Right lobe of liver (tissue), 4 donors: Measurements from ENCODE around the gene RAP1B.

Source experiments
- POLR2A ChIP-seq: fragments of 450-650 bp; IDR thresholded peaks from one replicate; pipeline ENCODE4 v1.6.1; 2017; ENCODE audit warnings: antibody characterized with exemption, mild to moderate bottlenecking
- TF ChIP-seq, protein P1 (sequence below), 4 donors: fragments of 200-600 bp in 3 of 4; fragments of 450-650 bp in 1 of 4; IDR thresholded peaks; one replicate each; pipeline versions ENCODE4 v1.5.1 to v1.8.0; 2016 to 2022; ENCODE audit warnings: antibody characterized with exemption in 4 of 4, mild to moderate bottlenecking in 2 of 4
- donor health status: DM: no; HTN: no; CAD: no.
- donor health status: DM: no; HTN: no; CAD: no.
- donor health status: DM: no; HTN: yes; CAD: no.

GRCh38 chr12:68631227-68631626 is 20.5 kb downstream of the RAP1B start:
- TF ChIP-seq, protein P1, sequence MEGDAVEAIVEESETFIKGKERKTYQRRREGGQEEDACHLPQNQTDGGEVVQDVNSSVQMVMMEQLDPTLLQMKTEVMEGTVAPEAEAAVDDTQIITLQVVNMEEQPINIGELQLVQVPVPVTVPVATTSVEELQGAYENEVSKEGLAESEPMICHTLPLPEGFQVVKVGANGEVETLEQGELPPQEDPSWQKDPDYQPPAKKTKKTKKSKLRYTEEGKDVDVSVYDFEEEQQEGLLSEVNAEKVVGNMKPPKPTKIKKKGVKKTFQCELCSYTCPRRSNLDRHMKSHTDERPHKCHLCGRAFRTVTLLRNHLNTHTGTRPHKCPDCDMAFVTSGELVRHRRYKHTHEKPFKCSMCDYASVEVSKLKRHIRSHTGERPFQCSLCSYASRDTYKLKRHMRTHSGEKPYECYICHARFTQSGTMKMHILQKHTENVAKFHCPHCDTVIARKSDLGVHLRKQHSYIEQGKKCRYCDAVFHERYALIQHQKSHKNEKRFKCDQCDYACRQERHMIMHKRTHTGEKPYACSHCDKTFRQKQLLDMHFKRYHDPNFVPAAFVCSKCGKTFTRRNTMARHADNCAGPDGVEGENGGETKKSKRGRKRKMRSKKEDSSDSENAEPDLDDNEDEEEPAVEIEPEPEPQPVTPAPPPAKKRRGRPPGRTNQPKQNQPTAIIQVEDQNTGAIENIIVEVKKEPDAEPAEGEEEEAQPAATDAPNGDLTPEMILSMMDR (IDR thresholded peaks at IDR 0.05), result no peak
- TF ChIP-seq POLR2A, result no peak
